Esophagus (tissue), 2 donors: ENCODE results near the gene MMP11. TPM values are rescaled to one million over a fixed set of nuclear protein-coding genes. Genes with fewer than 3 reads are reported as not detected.

Experiments used
- H3K27ac ChIP-seq, 2 donors: one replicate each; pipeline ENCODE4 v1.5.1; 2013; ENCODE audit warnings: low read depth in 2 of 2, mild to moderate bottlenecking in 2 of 2, inconsistent platforms in 1 of 2, low read length in 1 of 2, moderate library complexity in 1 of 2
- H3K27me3 ChIP-seq, 2 donors: one replicate each; pipeline ENCODE4 v1.6.1; 2013; ENCODE audit warnings: low read length in 2 of 2, control low read depth in 1 of 2, mild to moderate bottlenecking in 1 of 2; ENCODE audit not compliant: insufficient read depth in 2 of 2, control insufficient read depth in 1 of 2
- H3K36me3 ChIP-seq, 2 donors: one replicate each; pipeline ENCODE4 v1.6.1; 2013; ENCODE audit warnings: low read length in 1 of 2; ENCODE audit not compliant: control insufficient read depth in 2 of 2, insufficient read depth in 2 of 2
- H3K4me1 ChIP-seq, 2 donors: one replicate each; pipeline ENCODE4 v1.6.1; 2013; ENCODE audit warnings: low read length in 1 of 2; ENCODE audit not compliant: control insufficient read depth in 2 of 2, insufficient read depth in 2 of 2
- H3K4me3 ChIP-seq, 2 donors: one replicate each; pipeline ENCODE4 v1.5.1; 2013; ENCODE audit warnings: low read length in 2 of 2, mild to moderate bottlenecking in 2 of 2, low read depth in 1 of 2, moderate library complexity in 1 of 2
- H3K9me3 ChIP-seq, 2 donors: one replicate each; pipeline ENCODE4 v1.6.1; 2013; ENCODE audit warnings: mild to moderate bottlenecking in 2 of 2, low read depth in 1 of 2, low read length in 1 of 2, moderate library complexity in 1 of 2; ENCODE audit not compliant: control insufficient read depth in 2 of 2, insufficient read depth in 1 of 2
- WGBS, 2 donors: extraction: QIAGEN DNeasy Blood & Tissue Kit; methylation state at CpG; one replicate each; pipeline ENCODE4 v1.1.7; 2013; 5-methylcytosine and 5-hydroxymethylcytosine counted together
- polyA plus RNA-seq, 2 donors: library from polyadenylated mRNA; stranded (reverse); fragments of 200-250 nt; gene quantifications; one replicate each; pipeline ENCODE4 v1.2.3, GENCODE V29; 2013
- donor health status: healthy with polysubstance abuse.
- donor health status: Bipolar disorder and iron deficiency.

The MMP11 gene
- polyA plus RNA-seq, 2 donors: 0.49 to 0.53 TPM

DNA sequence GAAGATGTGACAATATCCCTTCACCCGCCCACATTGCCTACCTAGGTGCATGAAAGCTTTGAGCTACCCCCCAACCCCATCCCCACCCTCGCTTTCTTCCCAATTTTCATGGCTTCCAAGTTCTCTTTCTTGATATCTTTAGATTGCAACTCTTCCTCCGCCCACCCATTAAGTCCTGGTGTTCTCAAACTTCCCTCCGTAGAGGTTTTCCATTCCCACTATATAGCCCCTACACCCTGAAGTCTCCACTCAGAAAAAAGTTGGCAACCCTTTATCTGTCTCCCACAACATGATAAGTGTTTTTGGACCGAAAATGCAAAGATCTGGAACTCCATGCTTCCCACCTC, 22.3 kb upstream of the MMP11 start:
- Histone ChIP-seq H3K27ac (peak overlapping the region; percentile 80 to 95), H3K9me3 (no peaks in the 10 kb centered on the region), H3K36me3 (no peaks in the 10 kb centered on the region), H3K27me3 (no peaks in the 10 kb centered on the region), H3K4me3 (peak overlapping the region; percentile 61 to 74), H3K4me1 (peaks cover 0 to 4% of the 10 kb centered on the region in 2 donors)
- WGBS, 2 donors: 23 to 30% methylated on average over 5 of the region's 5 CpGs

DNA sequence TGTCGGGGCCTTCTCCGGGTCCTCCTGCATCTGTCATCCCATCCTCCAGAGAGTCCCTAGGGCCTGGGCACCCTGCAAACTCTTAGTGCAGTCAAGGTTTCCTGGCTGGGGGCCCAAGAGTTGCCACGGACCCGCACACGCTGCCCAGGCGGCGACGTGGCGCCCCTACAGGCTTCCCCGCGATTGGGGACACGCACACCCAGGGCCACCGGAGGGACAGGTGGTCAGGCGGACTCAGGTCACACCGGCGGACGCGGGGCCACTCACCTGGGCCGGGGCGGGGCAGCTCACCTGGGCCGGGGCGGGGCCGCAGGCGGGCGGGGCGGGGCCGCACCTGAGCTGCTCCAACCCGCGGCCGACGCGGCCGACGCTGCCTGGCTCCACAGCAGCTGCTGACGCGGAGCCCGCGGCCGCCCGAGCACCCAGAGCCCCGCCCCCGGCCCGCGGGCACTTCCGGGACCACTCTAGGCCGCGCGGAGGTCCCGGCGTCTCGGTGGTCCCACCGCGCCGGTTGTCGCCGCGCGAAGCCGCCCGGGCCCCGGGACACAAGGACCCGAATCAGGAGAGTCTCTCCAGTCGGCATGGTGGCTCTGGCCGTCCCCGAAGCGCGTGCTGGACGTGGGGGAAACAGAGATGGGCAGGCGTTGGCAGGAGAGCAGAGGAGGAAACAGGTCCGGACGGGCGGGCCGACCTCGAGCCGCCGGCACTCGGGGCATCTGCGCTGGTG, 21.8 kb upstream of the MMP11 start, which contains the start of gene ZNF70:
Gene ZNF70, minus strand, starts transcription at position 399 of the 727 bp plus-strand sequence. CDS start 5,972 bp downstream, outside the sequence.
- no peaks in the 10 kb centered on the region for H3K27me3 ChIP-seq
- no peaks in the 10 kb centered on the region for H3K36me3 ChIP-seq
- H3K9me3 ChIP-seq: no peaks in the 10 kb centered on the region
- 1% methylated on average over 59 to 78 of the region's 78 CpGs for WGBS, 2 donors
- peak within 1 kb of the TSS; percentile 61 to 74 for H3K4me3 ChIP-seq
- H3K4me1 ChIP-seq: peaks cover 0 to 4% of the 10 kb centered on the region in 2 donors
- peak within 1 kb of the TSS; percentile 87 to 95 for H3K27ac ChIP-seq

DNA sequence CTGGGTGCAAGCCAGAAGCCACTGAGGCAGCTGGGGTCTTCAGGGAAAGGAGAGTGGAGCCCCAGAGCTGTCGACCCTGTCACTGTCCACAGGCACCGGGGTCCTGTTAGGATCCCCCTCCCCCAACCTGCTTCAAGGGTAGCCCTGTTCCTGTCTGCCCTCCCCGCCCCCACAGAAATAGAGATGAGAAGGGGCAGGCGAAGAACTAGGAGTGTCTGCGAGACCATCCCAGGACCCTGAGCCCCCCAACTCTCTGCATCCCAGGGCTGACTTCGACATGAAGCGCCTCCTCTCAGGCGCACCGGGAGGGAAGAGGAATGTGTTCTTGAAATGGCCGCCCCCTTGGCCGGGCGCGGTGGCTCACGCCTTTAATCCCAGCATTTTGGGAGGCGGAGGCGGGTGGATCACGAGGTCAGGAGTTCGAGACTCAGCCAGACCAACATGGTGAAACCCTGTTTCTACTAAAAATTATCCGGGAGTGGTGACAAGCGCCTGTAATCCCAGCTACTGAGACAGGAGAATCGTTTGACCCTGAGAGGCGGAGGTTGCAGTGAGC, 21.1 kb upstream of the MMP11 start:
- H3K27ac ChIP-seq: peak overlapping the region; percentile 87 to 95
- H3K27me3 ChIP-seq: no peaks in the 10 kb centered on the region
- WGBS, 2 donors: 20 to 22% methylated on average over 22 of the region's 22 CpGs
- peaks cover 0 to 4% of the 10 kb centered on the region in 2 donors for H3K4me1 ChIP-seq
- no peaks in the 10 kb centered on the region for H3K36me3 ChIP-seq
- H3K4me3 ChIP-seq: peak overlapping the region; percentile 61 to 74
- H3K9me3 ChIP-seq: no peaks in the 10 kb centered on the region

DNA sequence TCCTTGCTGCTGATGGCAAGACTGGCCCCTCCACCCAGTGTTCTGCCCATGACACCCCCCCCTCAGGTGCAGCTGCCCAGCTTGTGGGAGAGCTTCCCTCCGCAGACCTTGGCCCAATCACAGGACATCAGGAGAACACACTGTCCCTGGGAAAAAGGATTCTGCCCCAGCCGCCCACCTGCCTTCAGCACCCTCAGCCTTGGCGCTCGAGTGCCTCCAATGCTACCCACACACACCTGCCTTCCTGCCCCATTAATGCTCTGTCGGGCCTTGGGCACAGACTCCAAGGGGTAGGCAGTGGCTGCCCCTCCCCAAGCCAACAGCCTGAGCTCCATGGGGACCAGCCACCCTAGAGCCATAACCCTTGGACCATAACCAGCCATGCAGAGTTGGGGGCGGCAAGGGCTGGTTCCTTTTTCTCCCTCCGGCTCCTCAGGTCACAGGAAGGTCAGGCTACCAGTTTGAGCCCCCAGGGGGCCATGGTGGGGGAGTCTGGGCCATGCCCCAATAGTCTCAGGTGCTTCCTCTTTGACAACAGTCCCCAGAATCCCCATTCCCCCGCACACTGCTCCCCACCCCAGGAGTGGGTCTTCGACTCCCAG, 20.5 kb upstream of the MMP11 start:
- 81 to 87% methylated on average over 9 of the region's 9 CpGs for WGBS, 2 donors
- Histone ChIP-seq H3K36me3 (no peaks in the 10 kb centered on the region), H3K4me1 (peaks cover 0 to 4% of the 10 kb centered on the region in 2 donors), H3K4me3 (no peak overlapping the region), H3K27ac (no peak overlapping the region), H3K27me3 (no peaks in the 10 kb centered on the region), H3K9me3 (no peaks in the 10 kb centered on the region)

DNA sequence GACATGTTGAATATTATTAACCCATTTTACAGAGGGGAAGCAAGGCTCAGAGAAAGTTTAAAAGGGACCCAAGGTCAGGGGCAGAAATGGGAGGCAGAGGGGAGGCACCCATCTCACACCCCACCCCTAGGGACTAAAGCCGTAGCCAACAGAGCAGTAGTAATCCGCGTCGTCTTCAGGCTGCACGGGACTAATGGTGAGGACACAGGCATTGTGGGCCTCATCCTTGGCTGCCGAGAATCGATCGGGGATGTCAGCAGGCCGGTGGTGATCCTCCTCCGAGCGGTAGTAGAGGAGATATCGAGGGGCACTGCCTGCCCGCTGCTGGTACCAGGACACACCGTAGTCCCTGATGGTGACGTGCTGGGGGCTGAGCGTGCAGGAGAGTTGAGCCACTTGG, 19.9 kb upstream of the MMP11 start:
- Histone ChIP-seq H3K9me3 (no peaks in the 10 kb centered on the region), H3K4me1 (peaks cover 0 to 4% of the 10 kb centered on the region in 2 donors), H3K36me3 (no peaks in the 10 kb centered on the region), H3K27ac (no peak overlapping the region), H3K4me3 (no peak overlapping the region), H3K27me3 (no peaks in the 10 kb centered on the region)
- 93 to 94% methylated on average over 16 of the region's 16 CpGs for WGBS, 2 donors

DNA sequence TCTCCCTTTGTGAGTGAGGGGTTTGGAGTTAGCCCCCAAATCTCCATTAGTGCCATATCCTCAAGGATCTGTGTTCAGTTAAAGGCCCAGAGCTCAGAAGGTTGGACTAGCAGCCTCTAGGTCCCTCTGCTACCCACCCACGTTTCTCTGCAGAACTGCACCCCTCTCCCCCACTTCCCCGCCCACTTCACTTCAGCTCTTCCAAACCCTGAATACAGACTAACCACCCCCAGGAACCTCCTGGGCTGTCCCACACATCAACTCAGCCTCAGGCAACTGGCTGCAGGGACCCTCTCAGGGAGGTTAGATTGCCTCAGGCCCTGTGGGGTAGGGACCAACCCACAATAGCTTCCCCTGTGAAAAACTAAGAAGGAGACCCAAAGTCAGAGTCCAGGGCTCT, 19.3 kb upstream of the MMP11 start:
- 66 to 70% methylated on average over 2 of the region's 2 CpGs for WGBS, 2 donors
- H3K36me3 ChIP-seq: no peaks in the 10 kb centered on the region
- H3K4me1 ChIP-seq: peaks cover 0 to 4% of the 10 kb centered on the region in 2 donors
- H3K27me3 ChIP-seq: no peaks in the 10 kb centered on the region
- no peak overlapping the region for H3K27ac ChIP-seq
- H3K4me3 ChIP-seq: no peak overlapping the region
- H3K9me3 ChIP-seq: no peaks in the 10 kb centered on the region

DNA sequence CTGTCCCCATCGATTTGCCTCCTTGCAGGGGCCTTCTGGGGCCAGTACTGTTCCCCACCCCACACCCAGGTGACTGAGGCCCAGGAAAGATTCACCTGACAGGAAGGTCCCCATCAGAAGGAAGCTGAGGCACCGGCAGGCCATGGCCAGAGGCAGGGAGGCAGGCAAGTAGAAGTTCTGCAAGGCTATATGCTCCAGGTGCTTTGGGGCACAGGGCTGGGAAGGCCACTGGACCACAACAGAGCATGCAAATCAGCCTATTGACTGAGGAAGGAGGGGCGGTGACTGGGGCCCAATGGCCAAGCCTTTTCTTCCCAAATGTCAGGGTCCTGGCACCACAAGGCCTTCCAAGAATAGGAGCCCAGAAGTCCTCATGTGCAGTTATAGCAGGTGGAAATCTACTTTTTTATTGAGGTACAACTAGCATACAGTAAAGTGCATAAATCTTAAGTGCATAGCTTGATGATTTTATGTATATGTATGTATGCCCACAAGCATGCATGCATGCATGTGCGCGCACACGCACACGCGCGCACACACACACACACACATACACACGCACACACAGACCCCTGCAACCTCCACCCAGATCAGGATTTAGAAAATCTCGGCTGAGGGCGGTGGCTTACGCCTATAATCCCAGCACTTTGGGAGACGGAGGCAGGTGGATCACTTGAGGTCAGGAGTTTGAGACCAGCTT, 18.3 kb upstream of the MMP11 start, which contains the start of gene VPREB3:
Gene VPREB3, minus strand, starts transcription at position 206 of the 700 bp plus-strand sequence. Its CDS starts 62 bp downstream, at position 144.
- Histone ChIP-seq H3K9me3 (no peaks in the 10 kb centered on the region), H3K36me3 (no peaks in the 10 kb centered on the region), H3K4me3 (no peak within 1 kb of the TSS), H3K4me1 (peaks cover 0 to 4% of the 10 kb centered on the region in 2 donors), H3K27ac (no peak within 1 kb of the TSS), H3K27me3 (no peaks in the 10 kb centered on the region)
- WGBS, 2 donors: 77 to 85% methylated on average over 14 of the region's 14 CpGs

DNA sequence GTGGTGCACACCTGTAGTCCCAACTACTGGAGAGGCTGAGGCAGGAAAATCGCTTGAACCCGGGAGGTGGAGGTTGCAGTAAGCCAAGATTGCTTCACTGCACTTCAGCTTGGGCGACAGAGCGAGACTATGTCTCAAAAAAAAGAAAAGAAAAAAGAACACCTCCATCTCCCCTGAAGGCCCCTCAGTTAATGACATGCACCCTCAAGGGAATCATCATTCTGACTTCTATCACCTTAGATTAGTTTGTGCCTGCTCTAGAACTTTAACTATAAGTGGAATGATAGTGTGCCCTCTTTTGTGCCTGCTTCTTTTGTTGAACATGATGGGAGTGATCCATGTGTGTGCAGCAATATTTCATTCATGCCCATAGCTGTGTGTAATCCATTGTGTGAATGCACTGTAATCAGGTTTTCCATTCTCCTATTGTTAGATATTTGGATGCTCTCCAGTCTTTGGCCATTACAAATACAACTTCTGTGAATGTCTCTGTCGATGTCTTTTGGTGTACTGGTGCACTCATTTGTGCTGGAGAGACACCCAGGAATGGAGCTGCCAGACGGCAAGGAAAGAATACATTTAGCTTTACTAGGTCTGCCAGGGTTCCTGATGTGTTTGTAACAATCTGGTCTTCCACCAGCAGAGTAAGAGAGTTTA, 17.5 kb upstream of the MMP11 start:
- Histone ChIP-seq H3K27me3 (no peaks in the 10 kb centered on the region), H3K4me3 (no peak overlapping the region), H3K9me3 (no peaks in the 10 kb centered on the region), H3K27ac (no peak overlapping the region), H3K36me3 (no peaks in the 10 kb centered on the region), H3K4me1 (no peaks in the 10 kb centered on the region)
- WGBS, 2 donors: 66 to 68% methylated on average over 6 of the region's 6 CpGs

DNA sequence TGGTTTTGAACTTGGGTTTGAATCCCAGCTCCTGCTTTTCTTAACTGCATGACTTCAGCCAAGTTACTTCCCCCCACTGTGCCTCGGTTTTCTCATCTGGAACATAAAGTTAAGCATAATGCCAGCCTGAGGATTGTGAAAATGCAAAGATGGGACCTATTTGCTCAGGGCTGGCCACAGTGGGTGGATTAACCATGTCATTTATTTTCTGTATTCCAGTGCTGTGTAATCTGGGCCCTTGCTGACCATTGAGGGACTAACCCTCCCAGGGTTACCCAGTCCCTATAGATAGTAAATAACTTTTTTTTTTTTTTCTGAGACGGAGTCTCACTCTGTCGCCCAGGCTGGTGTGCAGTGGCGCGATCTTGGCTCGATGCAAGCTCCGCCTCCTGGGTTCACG, 16.9 kb upstream of the MMP11 start:
- Histone ChIP-seq H3K36me3 (no peaks in the 10 kb centered on the region), H3K9me3 (no peaks in the 10 kb centered on the region), H3K4me1 (no peaks in the 10 kb centered on the region), H3K4me3 (no peak overlapping the region), H3K27ac (no peak overlapping the region), H3K27me3 (no peaks in the 10 kb centered on the region)
- 78 to 87% methylated on average over 8 of the region's 8 CpGs for WGBS, 2 donors
